ENCODE measurements around the gene MUC4. TPM values are rescaled to one million over a fixed set of nuclear protein-coding genes. Genes with fewer than 3 reads are reported as not detected.
"Not testable (repeated sequence)": the region's sequence is repeated elsewhere in the genome, so short reads cannot be mapped to it uniquely, and the experiment has no call there.

The MUC4 gene
- total RNA-seq, 1 experiment from 2014 or later: not detected

DNA sequence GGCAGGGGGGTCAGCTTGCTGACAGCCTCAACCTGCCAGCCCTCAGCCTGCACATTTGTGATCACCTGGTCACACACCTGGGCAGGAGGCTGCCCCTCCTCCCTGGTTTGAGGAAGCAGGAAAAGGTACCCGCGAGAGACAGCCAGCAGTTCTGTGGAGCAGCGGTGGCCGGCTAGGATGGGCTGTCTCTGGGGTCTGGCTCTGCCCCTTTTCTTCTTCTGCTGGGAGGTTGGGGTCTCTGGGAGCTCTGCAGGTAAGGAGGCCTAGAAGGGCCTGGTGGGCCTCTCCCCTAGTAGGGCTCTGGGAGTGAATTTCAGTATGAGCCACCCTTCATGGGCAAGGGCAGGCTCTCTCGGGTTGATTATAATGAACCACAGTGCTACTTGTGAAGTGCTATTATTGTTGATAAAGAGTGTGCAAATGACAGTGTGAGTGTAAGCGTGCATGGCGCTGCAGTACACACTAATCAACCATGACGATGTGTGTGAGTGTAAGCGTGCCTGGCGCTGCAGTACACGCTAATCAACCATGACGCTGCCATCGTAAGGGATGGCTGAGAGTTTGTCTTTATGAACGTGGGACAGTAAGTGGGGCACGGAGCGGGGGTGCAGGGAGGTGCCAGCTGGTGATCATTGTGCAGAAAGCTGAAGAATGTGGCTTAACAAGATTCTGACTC lies 90.8 kb downstream of the MUC4 start, which contains the start of gene MUC20:
Gene MUC20 (plus strand): TSS at position 148 of the 676 bp plus-strand sequence. CDS start 30 bp downstream, at position 178.
- H3K79me2 ChIP-seq (ENCODE audit: low read length); H3K9ac ChIP-seq (ENCODE audit: low read length); H3K9me3 ChIP-seq (ENCODE audit: low read length); BruUV-seq (replicated peaks); H3K27ac ChIP-seq (ENCODE audit: low read length); H3K4me3 ChIP-seq (ENCODE audit: low read length); ATAC-seq; H3K4me2 ChIP-seq (ENCODE audit: low read length); CTCF ChIA-PET; DNase-seq; H3K36me3 ChIP-seq (ENCODE audit: low read depth, low read length); H2AFZ ChIP-seq (ENCODE audit: low read length); H3F3A ChIP-seq (ENCODE audit: low read length, unreplicated experiment); POLR2A ChIA-PET (ENCODE audit: unreplicated experiment); H3K9me2 ChIP-seq (replicated peaks; ENCODE audit: low read length); intact Hi-C loops (cut with micrococcal nuclease); H3K27me3 ChIP-seq (ENCODE audit: low read length); H4K20me1 ChIP-seq (ENCODE audit: low read length): not testable (repeated sequence)
- peaks cover 12% of the 10 kb centered on the region for H3K4me1 ChIP-seq (ENCODE audit: insufficient read depth, low read length)

DNA sequence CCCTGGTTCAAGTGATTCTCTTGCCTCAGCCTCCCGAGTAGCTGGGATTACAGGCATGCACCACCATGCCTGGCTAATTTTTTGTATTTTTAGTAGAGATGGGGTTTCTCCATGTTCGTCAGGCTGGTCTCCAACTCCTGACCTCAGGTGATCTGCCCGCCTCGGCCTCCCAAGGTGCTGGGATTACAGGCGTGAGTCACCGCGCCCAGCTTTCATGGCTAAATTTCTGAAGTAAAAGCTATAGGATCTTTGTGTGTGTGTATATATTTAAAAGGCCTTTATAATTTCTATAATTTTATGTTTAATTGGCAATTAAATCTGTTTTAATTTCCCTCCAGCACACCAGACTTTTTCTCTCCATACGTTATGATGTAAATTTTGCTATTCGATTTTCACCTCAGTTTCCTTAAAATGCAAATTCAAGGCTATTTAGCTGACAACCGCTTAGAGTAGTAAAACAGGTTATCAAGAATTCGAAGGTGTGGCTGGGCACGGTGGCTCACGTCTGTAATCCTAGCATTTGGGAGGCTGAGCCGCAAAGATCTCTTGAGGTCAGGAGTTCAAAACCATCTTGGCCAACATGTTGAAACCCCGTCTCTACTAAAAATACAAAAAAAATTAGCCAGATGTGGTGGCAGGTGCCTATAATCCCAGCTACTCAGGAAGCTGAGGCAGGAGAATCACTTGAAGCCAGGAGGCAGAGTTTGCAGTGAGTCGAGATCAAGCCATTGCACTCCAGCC lies 92.0 kb downstream of the MUC4 start:
- CTCF ChIA-PET; H3K9me2 ChIP-seq (replicated peaks; ENCODE audit: low read length); H3K36me3 ChIP-seq (ENCODE audit: low read depth, low read length); intact Hi-C loops (cut with micrococcal nuclease); ATAC-seq; H3K27me3 ChIP-seq (ENCODE audit: low read length); BruUV-seq (replicated peaks); POLR2A ChIA-PET (ENCODE audit: unreplicated experiment); H3K4me3 ChIP-seq (ENCODE audit: low read length); H4K20me1 ChIP-seq (ENCODE audit: low read length); H3K79me2 ChIP-seq (ENCODE audit: low read length); H3K9ac ChIP-seq (ENCODE audit: low read length); H3F3A ChIP-seq (ENCODE audit: low read length, unreplicated experiment); H2AFZ ChIP-seq (ENCODE audit: low read length); H3K27ac ChIP-seq (ENCODE audit: low read length); H3K4me2 ChIP-seq (ENCODE audit: low read length); DNase-seq; H3K9me3 ChIP-seq (ENCODE audit: low read length): not testable (repeated sequence)
- H3K4me1 ChIP-seq (ENCODE audit: insufficient read depth, low read length): peaks cover 15% of the 10 kb centered on the region

DNA sequence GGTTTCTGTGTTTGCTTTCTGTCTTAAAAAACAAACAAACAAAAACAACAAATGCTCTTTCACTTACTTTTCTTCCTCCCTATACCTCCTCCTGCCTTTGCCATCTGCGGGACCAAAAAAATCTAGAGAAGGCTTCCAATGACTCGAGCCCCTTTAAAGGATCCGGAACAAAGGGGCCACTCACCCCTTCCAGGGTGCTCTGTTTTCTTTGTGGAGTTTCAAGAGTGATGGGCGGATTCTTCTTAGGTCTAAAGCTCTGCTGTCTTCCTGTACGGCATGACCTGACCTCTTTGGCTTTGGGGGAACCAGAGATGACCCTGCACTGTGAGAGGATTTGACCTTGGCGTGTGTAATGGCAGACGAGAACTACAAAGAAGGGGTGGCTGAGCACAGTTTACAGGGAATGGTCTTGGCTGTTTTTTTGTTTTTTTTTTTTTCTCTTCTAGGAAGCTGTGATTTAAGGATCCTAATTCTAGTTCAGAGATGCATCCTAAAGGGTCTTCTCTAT lies 93.2 kb downstream of the MUC4 start:
- H3K9me2 ChIP-seq (replicated peaks; ENCODE audit: low read length): no peaks in the 10 kb centered on the region
- BruUV-seq (replicated peaks): no TSS peak
- no peaks in the 10 kb centered on the region for H3F3A ChIP-seq (ENCODE audit: low read length, unreplicated experiment)
- TF ChIP-seq EZH2phosphoT487 (IDR thresholded peaks at IDR 0.05; ENCODE audit: borderline replicate concordance, low read length) (no peak), EZH2 (IDR thresholded peaks at IDR 0.05; ENCODE audit: low read length, unreplicated experiment) (no peak)
- TF ChIP-seq, protein P1, sequence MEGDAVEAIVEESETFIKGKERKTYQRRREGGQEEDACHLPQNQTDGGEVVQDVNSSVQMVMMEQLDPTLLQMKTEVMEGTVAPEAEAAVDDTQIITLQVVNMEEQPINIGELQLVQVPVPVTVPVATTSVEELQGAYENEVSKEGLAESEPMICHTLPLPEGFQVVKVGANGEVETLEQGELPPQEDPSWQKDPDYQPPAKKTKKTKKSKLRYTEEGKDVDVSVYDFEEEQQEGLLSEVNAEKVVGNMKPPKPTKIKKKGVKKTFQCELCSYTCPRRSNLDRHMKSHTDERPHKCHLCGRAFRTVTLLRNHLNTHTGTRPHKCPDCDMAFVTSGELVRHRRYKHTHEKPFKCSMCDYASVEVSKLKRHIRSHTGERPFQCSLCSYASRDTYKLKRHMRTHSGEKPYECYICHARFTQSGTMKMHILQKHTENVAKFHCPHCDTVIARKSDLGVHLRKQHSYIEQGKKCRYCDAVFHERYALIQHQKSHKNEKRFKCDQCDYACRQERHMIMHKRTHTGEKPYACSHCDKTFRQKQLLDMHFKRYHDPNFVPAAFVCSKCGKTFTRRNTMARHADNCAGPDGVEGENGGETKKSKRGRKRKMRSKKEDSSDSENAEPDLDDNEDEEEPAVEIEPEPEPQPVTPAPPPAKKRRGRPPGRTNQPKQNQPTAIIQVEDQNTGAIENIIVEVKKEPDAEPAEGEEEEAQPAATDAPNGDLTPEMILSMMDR (conservative IDR thresholded peaks at IDR 0.05; ENCODE audit: low read depth, low read length): no peak
- no peaks in the 10 kb centered on the region for H3K27me3 ChIP-seq (ENCODE audit: low read length)
- no peaks in the 10 kb centered on the region for H3K36me3 ChIP-seq (ENCODE audit: low read depth, low read length)
- ATAC-seq: no peak
- H3K79me2 ChIP-seq (ENCODE audit: low read length): no peaks in the 10 kb centered on the region
- no peaks in the 10 kb centered on the region for H4K20me1 ChIP-seq (ENCODE audit: low read length)
- no peak overlapping the region for H3K4me3 ChIP-seq (ENCODE audit: low read length)
- CTCF ChIA-PET: no interaction called here
- intact Hi-C loops (cut with micrococcal nuclease): no loop called here
- H3K4me1 ChIP-seq (ENCODE audit: insufficient read depth, low read length): peaks cover 15% of the 10 kb centered on the region
- H2AFZ ChIP-seq (ENCODE audit: low read length): no peak overlapping the region
- no peak overlapping the region for H3K9ac ChIP-seq (ENCODE audit: low read length)
- H3K4me2 ChIP-seq (ENCODE audit: low read length): no peak overlapping the region
- no peak for DNase-seq
- no peaks in the 10 kb centered on the region for H3K9me3 ChIP-seq (ENCODE audit: low read length)
- POLR2A ChIA-PET (ENCODE audit: unreplicated experiment): no interaction called here
- H3K27ac ChIP-seq (ENCODE audit: low read length): no peak overlapping the region
